Esophagus muscularis mucosa (tissue), 4 donors: ENCODE measurements around the gene WFDC8. TPM values are rescaled to one million over a fixed set of nuclear protein-coding genes. Genes with fewer than 3 reads are reported as not detected.

Experiments
- DNase-seq: peaks from one replicate; pipeline ENCODE4 v3.0.0-alpha.2; 2017; ENCODE audit errors: extremely low spot score
- H3K27ac ChIP-seq, 4 donors: fragments of 200-600 bp; sonication (generic); replicated peaks in 1 of 4; 1 replicate in 3 of 4; 2 replicates in 1 of 4; pipeline ENCODE4 v1.5.1; 2016 to 2019; ENCODE audit warnings: mild to moderate bottlenecking in 1 of 4
- H3K27me3 ChIP-seq, 4 donors: fragments of 200-600 bp; sonication (generic); one replicate each; pipeline versions ENCODE4 v1.5.1 to v1.6.0; 2016 to 2019
- H3K36me3 ChIP-seq, 4 donors: fragments of 200-600 bp; sonication (generic); one replicate each; pipeline ENCODE4 v1.5.1; 2016 to 2019
- H3K4me1 ChIP-seq, 4 donors: fragments of 200-600 bp; sonication (generic); one replicate each; pipeline ENCODE4 v1.5.1; 2016 to 2019
- H3K4me3 ChIP-seq, 4 donors: fragments of 200-600 bp; sonication (generic); 1 replicate in 2 of 4; 2 replicates in 2 of 4; pipeline ENCODE4 v1.5.1; 2016 to 2019; ENCODE audit warnings: mild to moderate bottlenecking in 4 of 4, moderate library complexity in 1 of 4
- H3K9me3 ChIP-seq, 4 donors: fragments of 200-600 bp; sonication (generic); 1 replicate in 3 of 4; 2 replicates in 1 of 4; pipeline ENCODE4 v1.5.1; 2016 to 2019
- EP300 ChIP-seq: sonication (generic); formaldehyde crosslinking; IDR thresholded peaks from one replicate; pipeline ENCODE4 v1.6.1; 2017; ENCODE audit warnings: antibody characterized with exemption
- POLR2A ChIP-seq: fragments of 450-650 bp; IDR thresholded peaks from one replicate; pipeline ENCODE4 v1.6.1; 2017; ENCODE audit warnings: antibody characterized with exemption, moderate library complexity, mild to moderate bottlenecking, low read depth
- POLR2AphosphoS5 ChIP-seq, 2 donors: sonication (generic); formaldehyde crosslinking; IDR thresholded peaks; one replicate each; pipeline ENCODE4 v1.6.1; 2017; ENCODE audit warnings: antibody characterized with exemption in 2 of 2
- WGBS: methylation state at CpG from one replicate; pipeline ENCODE4 v1.1.5; 2018; 5-methylcytosine and 5-hydroxymethylcytosine counted together
- intact Hi-C: fragments of 100-400 bp; cut with DNase I; formaldehyde crosslinking; loops from one replicate; pipeline ENCODE4 v1.15.1; 2023
- total RNA-seq, 4 donors: library from RNA; depleted of rRNA; stranded (reverse); fragments of >200 nt; gene quantifications; one replicate each; pipeline versions ENCODE4 v1.1.0 to v1.2.1, GENCODE V29; 2016
- TF ChIP-seq, protein P1 (sequence below), 3 experiments: fragments of 200-600 bp in 2 of 3; fragments of 450-650 bp in 1 of 3; sonication (generic) in 2 of 3; IDR thresholded peaks; one replicate each; pipeline ENCODE4 v1.5.1; 2017 to 2019; ENCODE audit warnings: antibody characterized with exemption in 3 of 3, mild to moderate bottlenecking in 2 of 3, moderate library complexity in 1 of 3

Gene WFDC8
- total RNA-seq, 4 donors from 2014 or later, result not detected

DNA sequence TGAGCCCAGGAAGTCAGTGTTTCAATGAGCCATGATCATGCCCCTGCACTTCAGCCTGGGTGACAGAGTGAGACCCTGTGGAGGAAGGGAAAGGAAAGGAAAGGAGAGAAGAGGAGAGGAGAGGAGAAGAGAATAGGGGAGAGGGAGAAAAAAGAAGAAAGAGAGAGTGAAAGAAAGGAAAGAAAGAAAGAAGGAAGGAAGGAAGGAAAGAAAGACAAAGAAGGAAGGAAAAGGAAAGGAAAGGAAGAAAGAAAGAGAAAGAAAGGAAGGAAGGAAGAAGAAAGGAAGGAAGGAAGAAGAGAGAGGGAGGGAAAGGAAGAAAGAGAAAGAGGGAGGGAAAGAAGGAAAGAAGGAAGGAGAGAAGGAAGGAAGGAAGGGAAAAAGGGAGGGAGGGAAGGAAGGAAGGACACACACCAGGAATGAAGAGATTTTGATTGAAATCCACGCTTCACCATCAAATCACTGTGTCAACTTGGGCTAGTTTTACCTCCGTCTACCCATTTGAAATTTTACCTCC lies 14.3 kb downstream of the WFDC8 start:
- intact Hi-C loops, result no loop called here
- TF ChIP-seq, protein P1, sequence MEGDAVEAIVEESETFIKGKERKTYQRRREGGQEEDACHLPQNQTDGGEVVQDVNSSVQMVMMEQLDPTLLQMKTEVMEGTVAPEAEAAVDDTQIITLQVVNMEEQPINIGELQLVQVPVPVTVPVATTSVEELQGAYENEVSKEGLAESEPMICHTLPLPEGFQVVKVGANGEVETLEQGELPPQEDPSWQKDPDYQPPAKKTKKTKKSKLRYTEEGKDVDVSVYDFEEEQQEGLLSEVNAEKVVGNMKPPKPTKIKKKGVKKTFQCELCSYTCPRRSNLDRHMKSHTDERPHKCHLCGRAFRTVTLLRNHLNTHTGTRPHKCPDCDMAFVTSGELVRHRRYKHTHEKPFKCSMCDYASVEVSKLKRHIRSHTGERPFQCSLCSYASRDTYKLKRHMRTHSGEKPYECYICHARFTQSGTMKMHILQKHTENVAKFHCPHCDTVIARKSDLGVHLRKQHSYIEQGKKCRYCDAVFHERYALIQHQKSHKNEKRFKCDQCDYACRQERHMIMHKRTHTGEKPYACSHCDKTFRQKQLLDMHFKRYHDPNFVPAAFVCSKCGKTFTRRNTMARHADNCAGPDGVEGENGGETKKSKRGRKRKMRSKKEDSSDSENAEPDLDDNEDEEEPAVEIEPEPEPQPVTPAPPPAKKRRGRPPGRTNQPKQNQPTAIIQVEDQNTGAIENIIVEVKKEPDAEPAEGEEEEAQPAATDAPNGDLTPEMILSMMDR (IDR thresholded peaks at IDR 0.05), result no peak
- no peak for TF ChIP-seq POLR2A
- TF ChIP-seq POLR2AphosphoS5 (IDR thresholded peaks at IDR 0.05), result no peak
- TF ChIP-seq EP300, result no peak
- no peaks in the 10 kb centered on the region for H3K9me3 ChIP-seq
- 84% methylated on average over 2 of the region's 2 CpGs for WGBS
- DNase-seq, result no peak
- peaks cover 0 to 10% (median 0%) of the 10 kb centered on the region in 4 donors for H3K27me3 ChIP-seq
- no peak overlapping the region for H3K27ac ChIP-seq
- no peaks in the 10 kb centered on the region for H3K4me1 ChIP-seq
- H3K36me3 ChIP-seq, result no peaks in the 10 kb centered on the region
- no peak overlapping the region for H3K4me3 ChIP-seq

DNA sequence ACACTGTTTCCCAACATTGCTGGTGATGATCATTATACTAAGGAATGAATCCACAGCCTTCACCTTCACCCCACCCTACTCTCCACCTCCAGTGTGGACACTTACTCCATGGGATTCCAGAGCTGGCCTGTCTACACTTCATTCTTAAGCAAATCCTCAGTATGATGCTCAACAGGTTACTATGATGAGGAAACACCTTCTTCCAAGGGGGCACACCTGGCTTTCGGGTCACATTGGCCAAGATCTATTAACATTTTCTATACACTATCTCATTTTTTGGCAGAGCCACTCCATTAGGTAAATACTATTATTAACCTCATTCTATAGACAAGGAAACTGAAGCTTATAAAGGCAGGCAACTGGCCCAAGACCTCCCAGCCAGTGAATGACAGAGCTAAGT lies 23.9 kb downstream of the WFDC8 start:
- DNase-seq, result peak; percentile 53
- Histone ChIP-seq H3K9me3 (peaks cover 0 to 5% (median 0%) of the 10 kb centered on the region in 4 donors), H3K4me1 (no peaks in the 10 kb centered on the region), H3K27me3 (no peaks in the 10 kb centered on the region), H3K27ac (no peak overlapping the region), H3K4me3 (no peak overlapping the region), H3K36me3 (no peaks in the 10 kb centered on the region)
- TF ChIP-seq POLR2A (no peak), POLR2AphosphoS5 (IDR thresholded peaks at IDR 0.05) (no peak), EP300 (no peak)
- TF ChIP-seq, protein P1 (IDR thresholded peaks at IDR 0.05), result no peak
- 77% methylated on average over 1 of the region's 1 CpG for WGBS
- intact Hi-C loops, result no loop called here

DNA sequence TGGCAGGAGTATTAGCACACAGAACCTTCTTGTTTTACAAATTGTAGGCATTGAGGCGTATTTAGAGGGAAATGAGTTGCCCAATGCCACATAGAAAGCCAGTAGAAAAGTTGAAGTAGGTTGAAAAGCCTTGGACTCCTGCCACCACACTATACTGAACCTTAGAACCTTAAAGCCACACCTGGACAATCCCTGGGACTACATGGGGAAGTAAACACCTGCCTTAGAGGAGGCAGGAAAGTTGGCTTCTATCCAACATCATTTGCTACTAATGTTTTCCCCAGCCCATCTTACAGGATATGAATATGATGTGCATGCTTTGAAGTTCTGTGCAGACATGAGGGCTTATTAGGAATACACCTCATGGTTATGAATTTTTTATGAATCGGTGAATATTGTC lies 26.6 kb downstream of the WFDC8 start:
- no peak overlapping the region for H3K27ac ChIP-seq
- peaks cover 0 to 5% (median 0%) of the 10 kb centered on the region in 4 donors for H3K9me3 ChIP-seq
- no peaks in the 10 kb centered on the region for H3K4me1 ChIP-seq
- peaks cover 0 to under 1% (median 0%) of the 10 kb centered on the region in 4 donors for H3K27me3 ChIP-seq
- intact Hi-C loops, result no loop called here
- no peak overlapping the region for H3K4me3 ChIP-seq
- WGBS, result 81% methylated on average over 2 of the region's 2 CpGs
- no peak for TF ChIP-seq POLR2A
- TF ChIP-seq, protein P1 (IDR thresholded peaks at IDR 0.05), result no peak
- DNase-seq, result no peak
- H3K36me3 ChIP-seq, result no peaks in the 10 kb centered on the region

DNA sequence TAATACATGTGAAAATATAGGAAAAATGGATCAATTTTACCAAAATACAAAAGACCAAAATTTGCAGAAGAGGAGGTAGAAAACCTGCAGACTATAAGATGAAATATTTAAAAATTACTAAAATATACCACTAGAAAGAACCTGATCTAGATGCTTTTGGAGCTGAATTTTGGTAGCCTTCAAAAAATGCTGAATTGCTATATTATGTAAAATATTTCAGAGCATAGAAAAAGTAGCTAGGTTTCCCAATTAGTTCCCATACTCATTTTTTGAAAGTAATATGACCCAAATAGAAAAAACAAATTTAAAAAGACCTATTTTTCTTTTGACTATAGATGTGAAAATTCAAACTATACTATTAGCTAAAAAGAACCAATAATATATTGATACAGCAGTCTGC lies 28.3 kb downstream of the WFDC8 start:
- TF ChIP-seq, protein P1 (IDR thresholded peaks at IDR 0.05), result no peak
- H3K27me3 ChIP-seq, result peaks cover 0 to 4% (median 0%) of the 10 kb centered on the region in 4 donors
- no peak overlapping the region for H3K27ac ChIP-seq
- no peak overlapping the region for H3K4me3 ChIP-seq
- no peaks in the 10 kb centered on the region for H3K4me1 ChIP-seq
- peaks cover 0 to 5% (median 0%) of the 10 kb centered on the region in 4 donors for H3K9me3 ChIP-seq
- DNase-seq, result no peak
- intact Hi-C loops, result no loop called here
- H3K36me3 ChIP-seq, result no peaks in the 10 kb centered on the region

DNA sequence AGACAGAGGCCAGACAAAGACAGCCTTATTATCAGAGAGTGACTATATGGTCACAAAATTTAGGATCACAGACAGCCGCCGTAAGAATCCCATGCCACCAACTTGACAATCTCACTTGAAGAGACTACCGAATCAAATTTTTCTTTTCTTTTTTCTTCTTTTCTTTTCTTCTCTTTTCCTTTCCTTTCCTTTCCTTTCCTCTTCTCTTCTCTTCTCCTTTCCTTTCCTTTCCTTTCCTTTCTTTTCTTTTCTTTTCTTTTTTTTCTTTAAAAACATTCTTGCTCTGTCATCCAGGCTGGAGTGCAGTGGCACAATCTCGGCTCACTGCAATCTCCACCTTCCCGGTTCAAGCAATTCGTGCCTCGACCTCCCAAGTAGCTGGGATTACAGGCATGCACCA lies 30.7 kb downstream of the WFDC8 start:
- WGBS, result 91% methylated on average over 7 of the region's 7 CpGs
- intact Hi-C loops, result loop anchor here (5.0 kb wide), 1 partner anchor 224 kb away; no protein-coding TSS in a partner anchor
- peaks cover 0 to 7% (median 0%) of the 10 kb centered on the region in 4 donors for H3K27me3 ChIP-seq
- H3K36me3 ChIP-seq, result no peaks in the 10 kb centered on the region
- no peak overlapping the region for H3K27ac ChIP-seq
- no peak overlapping the region for H3K4me3 ChIP-seq
- no peaks in the 10 kb centered on the region for H3K4me1 ChIP-seq
- TF ChIP-seq POLR2A (no peak), POLR2AphosphoS5 (IDR thresholded peaks at IDR 0.05) (no peak), EP300 (no peak)
- TF ChIP-seq, protein P1 (IDR thresholded peaks at IDR 0.05), result no peak
- no peak for DNase-seq
- peaks cover 0 to 5% (median 0%) of the 10 kb centered on the region in 4 donors for H3K9me3 ChIP-seq
